Keratinocyte (primary cell): ENCODE measurements around the gene ZC3H14. TPM values are rescaled to one million over a fixed set of nuclear protein-coding genes. Genes with fewer than 3 reads are reported as not detected.
A peak's percentile ranks its signal among the peaks of the same experiment; 100 is the strongest.

Experiments used
- DNase-seq: peaks from one replicate; pipeline ENCODE4 v3.0.0-alpha.2; 2011; ENCODE audit warnings: low read depth, missing footprints, low spot score
- FAIRE-seq: peaks from 2 replicates; lab custom pipeline; 2011; peaks lifted over from hg19 to GRCh38; lab: Jason Lieb, UNC
- H2AFZ ChIP-seq: 2 replicates; pipeline ENCODE4 v1.6.0; 2012; ENCODE audit warnings: low read length, control low read depth, inconsistent platforms; ENCODE audit not compliant: control insufficient read depth
- H3K27ac ChIP-seq: 2 replicates; pipeline ENCODE4 v1.5.1; 2011; ENCODE audit warnings: low read length; ENCODE audit not compliant: control insufficient read depth, insufficient read depth
- H3K27me3 ChIP-seq: 3 replicates; pipeline ENCODE4 v1.6.0; 2011; ENCODE audit warnings: low read length; ENCODE audit not compliant: control insufficient read depth, insufficient read depth; ENCODE audit errors: extremely low read depth
- H3K36me3 ChIP-seq, 2 experiments: 2 replicates in 1 of 2; 3 replicates in 1 of 2; pipeline ENCODE4 v1.5.1; 2011; ENCODE audit warnings: low read length in 2 of 2, mild to moderate bottlenecking in 1 of 2; ENCODE audit not compliant: control insufficient read depth in 2 of 2, insufficient read depth in 2 of 2; ENCODE audit errors: extremely low read depth in 1 of 2
- H3K4me1 ChIP-seq: 3 replicates; pipeline ENCODE4 v1.5.1; 2011; ENCODE audit warnings: low read length; ENCODE audit not compliant: control insufficient read depth, insufficient read depth; ENCODE audit errors: extremely low read depth
- H3K4me2 ChIP-seq: 3 replicates; pipeline ENCODE4 v1.6.0; 2011; ENCODE audit warnings: low read depth, low read length; ENCODE audit not compliant: control insufficient read depth, insufficient read depth; ENCODE audit errors: extremely low read depth
- H3K4me3 ChIP-seq, 3 experiments: fragments of 200-600 bp in 1 of 3; sonication (generic) in 1 of 3; 2 replicates in 2 of 3; 3 replicates in 1 of 3; pipeline ENCODE4 v1.5.1; 2011 to 2016; ENCODE audit warnings: low read length in 3 of 3, mild to moderate bottlenecking in 3 of 3, control low read depth in 2 of 3, inconsistent platforms in 1 of 3, low read depth in 1 of 3, mixed read lengths in 1 of 3, mixed run types in 1 of 3, moderate library complexity in 1 of 3; ENCODE audit not compliant: control insufficient read depth in 2 of 3, insufficient read depth in 2 of 3; ENCODE audit errors: extremely low read depth in 1 of 3
- H3K79me2 ChIP-seq: 2 replicates; pipeline ENCODE4 v1.6.0; 2012; ENCODE audit warnings: low read length; ENCODE audit not compliant: control insufficient read depth, insufficient read depth
- H3K9ac ChIP-seq: 3 replicates; pipeline ENCODE4 v1.6.0; 2011; ENCODE audit warnings: low read length; ENCODE audit not compliant: control insufficient read depth, insufficient read depth; ENCODE audit errors: extremely low read depth
- H3K9me1 ChIP-seq: 3 replicates; pipeline ENCODE4 v1.6.0; 2011; ENCODE audit warnings: low read length; ENCODE audit not compliant: control insufficient read depth, insufficient read depth; ENCODE audit errors: extremely low read depth
- H3K9me3 ChIP-seq: 2 replicates; pipeline ENCODE4 v1.5.1; 2012; ENCODE audit warnings: low read depth, low read length; ENCODE audit not compliant: control insufficient read depth
- H4K20me1 ChIP-seq: 3 replicates; pipeline ENCODE4 v1.6.0; 2011; ENCODE audit warnings: low read length; ENCODE audit not compliant: control insufficient read depth, insufficient read depth; ENCODE audit errors: extremely low read depth
- EZH2 ChIP-seq: IDR thresholded peaks from one replicate; pipeline ENCODE4 v1.6.1; 2012; ENCODE audit warnings: inconsistent platforms, mild to moderate bottlenecking, low read length, moderate library complexity
- dilution Hi-C: fragments of 300-500 bp; cut with MboI; formaldehyde crosslinking; loops from one replicate; pipeline ENCODE4 v1.7.0; 2020; ENCODE audit warnings: low sequenced_read_pairs; ENCODE audit not compliant: extremely low pct_ligation_motif_present
- polyA plus RNA-seq, 5 experiments: library from polyadenylated mRNA; depleted of rRNA in 3 of 5; stranded (reverse) in 3 of 5; stranded (forward) in 1 of 5; unstranded in 1 of 5; fragments of >200 nt; gene quantifications; 1 replicate in 1 of 5; 2 replicates in 3 of 5; 3 replicates in 1 of 5; pipeline versions ENCODE4 v1.2.1 to v1.2.3, GENCODE V29; 2011 to 2012; ENCODE audit warnings: missing spikeins in 2 of 5, low read depth in 1 of 5, low replicate concordance in 1 of 5
- TF ChIP-seq, protein P1 (sequence below), 3 experiments: IDR thresholded peaks in 1 of 3; conservative IDR thresholded peaks in 1 of 3; optimal IDR thresholded peaks in 1 of 3; 2 replicates in 2 of 3; 3 replicates in 1 of 3; pipeline versions ENCODE3 to v1.5.1; 2011; ENCODE audit warnings: low read length in 3 of 3, mild to moderate bottlenecking in 3 of 3, moderate library complexity in 2 of 3, control low read depth in 1 of 3, inconsistent platforms in 1 of 3; ENCODE audit not compliant: insufficient read depth in 2 of 3; ENCODE audit errors: extremely low read depth in 1 of 3

ZC3H14 gene
- polyA plus RNA-seq, 1 donor (not counting 4 experiments of a cell fraction or from before 2014, with no cell fraction given) = 129 TPM

DNA sequence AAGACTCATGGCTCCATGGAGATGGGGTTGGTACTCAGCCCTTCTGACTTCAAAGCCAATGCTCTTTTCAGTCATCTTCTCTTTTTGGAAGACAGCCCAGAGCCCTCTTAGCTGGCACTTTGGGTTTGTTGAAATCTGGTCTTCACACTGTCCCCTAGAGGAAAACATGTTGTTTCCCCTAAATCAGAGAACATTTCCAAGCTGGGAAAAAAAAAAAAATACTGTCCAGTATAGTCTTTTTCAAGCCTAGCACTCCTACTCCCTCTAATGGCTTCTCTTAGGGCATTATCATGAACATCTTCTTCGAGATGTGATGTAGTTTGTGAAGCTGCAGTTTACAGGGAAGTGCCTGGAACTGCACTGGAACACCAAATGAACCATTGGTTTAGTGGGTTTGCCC, 3.0 kb upstream of the ZC3H14 start:
- H3K4me2 ChIP-seq = no peak overlapping the region
- H2AFZ ChIP-seq = peak overlapping the region; percentile 27
- H3K4me3 ChIP-seq = no peak overlapping the region
- peaks cover 0 to 6% of the 10 kb centered on the region in 2 experiments for H3K36me3 ChIP-seq
- H4K20me1 ChIP-seq = no peaks in the 10 kb centered on the region
- H3K27ac ChIP-seq = no peak overlapping the region
- peaks cover 20% of the 10 kb centered on the region for H3K79me2 ChIP-seq
- no peaks in the 10 kb centered on the region for H3K9me3 ChIP-seq
- no peaks in the 10 kb centered on the region for H3K27me3 ChIP-seq
- TF ChIP-seq EZH2 = no peak
- TF ChIP-seq, protein P1, sequence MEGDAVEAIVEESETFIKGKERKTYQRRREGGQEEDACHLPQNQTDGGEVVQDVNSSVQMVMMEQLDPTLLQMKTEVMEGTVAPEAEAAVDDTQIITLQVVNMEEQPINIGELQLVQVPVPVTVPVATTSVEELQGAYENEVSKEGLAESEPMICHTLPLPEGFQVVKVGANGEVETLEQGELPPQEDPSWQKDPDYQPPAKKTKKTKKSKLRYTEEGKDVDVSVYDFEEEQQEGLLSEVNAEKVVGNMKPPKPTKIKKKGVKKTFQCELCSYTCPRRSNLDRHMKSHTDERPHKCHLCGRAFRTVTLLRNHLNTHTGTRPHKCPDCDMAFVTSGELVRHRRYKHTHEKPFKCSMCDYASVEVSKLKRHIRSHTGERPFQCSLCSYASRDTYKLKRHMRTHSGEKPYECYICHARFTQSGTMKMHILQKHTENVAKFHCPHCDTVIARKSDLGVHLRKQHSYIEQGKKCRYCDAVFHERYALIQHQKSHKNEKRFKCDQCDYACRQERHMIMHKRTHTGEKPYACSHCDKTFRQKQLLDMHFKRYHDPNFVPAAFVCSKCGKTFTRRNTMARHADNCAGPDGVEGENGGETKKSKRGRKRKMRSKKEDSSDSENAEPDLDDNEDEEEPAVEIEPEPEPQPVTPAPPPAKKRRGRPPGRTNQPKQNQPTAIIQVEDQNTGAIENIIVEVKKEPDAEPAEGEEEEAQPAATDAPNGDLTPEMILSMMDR (optimal IDR thresholded peaks at IDR 0.05 in 1 of 3, IDR thresholded peaks at IDR 0.05 in 1 of 3, conservative IDR thresholded peaks at IDR 0.05 in 1 of 3; ENCODE audit: extremely low read depth in 1 of 3, insufficient read depth in 2 of 3, low read length in 3 of 3) = peak; percentile 5 to 35 (median 11)
- DNase-seq = no peak
- no peaks in the 10 kb centered on the region for H3K9me1 ChIP-seq
- dilution Hi-C loops = no loop called here
- FAIRE-seq = no peak
- peaks cover 18% of the 10 kb centered on the region for H3K4me1 ChIP-seq
- no peak overlapping the region for H3K9ac ChIP-seq

DNA sequence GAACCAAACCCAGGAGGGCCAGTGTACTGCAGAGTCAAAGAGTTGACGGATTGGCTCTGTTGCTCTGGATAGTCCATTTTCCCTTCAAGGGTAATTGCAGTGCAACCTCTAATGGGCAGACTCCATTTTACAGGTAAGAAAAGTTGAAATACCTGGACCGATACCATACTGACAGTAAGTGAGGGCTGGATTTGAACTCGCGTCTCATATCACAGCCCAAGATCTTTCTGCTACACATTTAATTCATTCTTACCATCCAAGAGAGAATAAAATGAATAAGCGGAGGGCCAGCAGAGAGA, 356 bp upstream of the ZC3H14 start:
- H3K27ac ChIP-seq = peak overlapping the region; percentile 64

More for the DNA sequence above, 356 bp upstream of the ZC3H14 start:
- no peak for TF ChIP-seq EZH2
- TF ChIP-seq, protein P1 (optimal IDR thresholded peaks at IDR 0.05 in 1 of 3, IDR thresholded peaks at IDR 0.05 in 1 of 3, conservative IDR thresholded peaks at IDR 0.05 in 1 of 3; ENCODE audit: extremely low read depth in 1 of 3, insufficient read depth in 2 of 3, low read length in 3 of 3) = no peak
- Histone ChIP-seq H3K27me3 (no peaks in the 10 kb centered on the region), H3K79me2 (peaks cover 25% of the 10 kb centered on the region), H3K9me3 (no peaks in the 10 kb centered on the region), H3K4me1 (peaks cover 18% of the 10 kb centered on the region), H2AFZ (peak overlapping the region; percentile 80), H3K4me2 (peak overlapping the region; percentile 92), H3K9ac (peak overlapping the region; percentile 87), H3K36me3 (peaks cover 0 to 6% of the 10 kb centered on the region in 2 experiments), H4K20me1 (no peaks in the 10 kb centered on the region), H3K4me3 (peak overlapping the region; percentile 68 to 94 (median 77)), H3K9me1 (no peaks in the 10 kb centered on the region)
- DNase-seq (no peak), FAIRE-seq (no peak)
- dilution Hi-C loops = no loop called here
